Fibroblast of mammary gland (primary cell): ENCODE results near the gene TMEM233.

ENCODE experiments used
- DNase-seq: peaks from one replicate; pipeline ENCODE4 v3.0.0-alpha.2; 2010; ENCODE audit warnings: low read depth
- H3K4me3 ChIP-seq: 2 replicates; pipeline ENCODE4 v1.5.1; 2011; ENCODE audit warnings: low read depth, mild to moderate bottlenecking, low read length, moderate library complexity; ENCODE audit not compliant: control insufficient read depth
- TF ChIP-seq, protein P1 (sequence below): conservative IDR thresholded peaks from 2 replicates; pipeline ENCODE4 v1.5.1; 2011; ENCODE audit warnings: low read depth, low read length, inconsistent platforms; ENCODE audit not compliant: control insufficient read depth, insufficient read depth

TMEM233 gene

DNA sequence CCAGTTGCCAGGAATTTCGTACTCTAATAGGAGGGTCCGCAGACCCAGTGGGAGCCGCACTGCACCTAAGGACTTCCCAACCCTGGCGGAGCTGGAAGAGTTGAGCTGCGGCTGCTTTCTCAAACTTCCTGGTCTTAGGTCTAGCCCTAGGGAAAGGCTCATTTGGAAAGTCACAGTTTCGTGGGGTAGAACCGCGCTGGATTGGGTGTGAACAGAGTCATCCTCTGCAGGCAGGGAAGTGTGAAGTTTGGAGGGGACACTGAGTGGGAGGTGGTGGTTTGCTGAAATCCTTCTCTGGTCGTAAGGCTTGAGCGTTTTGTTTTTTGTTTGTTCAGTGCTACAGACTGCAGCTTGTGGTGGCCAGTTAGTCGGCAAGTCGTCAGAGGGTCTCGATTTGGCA is 93.2 kb downstream of the TMEM233 start:
- TF ChIP-seq, protein P1, sequence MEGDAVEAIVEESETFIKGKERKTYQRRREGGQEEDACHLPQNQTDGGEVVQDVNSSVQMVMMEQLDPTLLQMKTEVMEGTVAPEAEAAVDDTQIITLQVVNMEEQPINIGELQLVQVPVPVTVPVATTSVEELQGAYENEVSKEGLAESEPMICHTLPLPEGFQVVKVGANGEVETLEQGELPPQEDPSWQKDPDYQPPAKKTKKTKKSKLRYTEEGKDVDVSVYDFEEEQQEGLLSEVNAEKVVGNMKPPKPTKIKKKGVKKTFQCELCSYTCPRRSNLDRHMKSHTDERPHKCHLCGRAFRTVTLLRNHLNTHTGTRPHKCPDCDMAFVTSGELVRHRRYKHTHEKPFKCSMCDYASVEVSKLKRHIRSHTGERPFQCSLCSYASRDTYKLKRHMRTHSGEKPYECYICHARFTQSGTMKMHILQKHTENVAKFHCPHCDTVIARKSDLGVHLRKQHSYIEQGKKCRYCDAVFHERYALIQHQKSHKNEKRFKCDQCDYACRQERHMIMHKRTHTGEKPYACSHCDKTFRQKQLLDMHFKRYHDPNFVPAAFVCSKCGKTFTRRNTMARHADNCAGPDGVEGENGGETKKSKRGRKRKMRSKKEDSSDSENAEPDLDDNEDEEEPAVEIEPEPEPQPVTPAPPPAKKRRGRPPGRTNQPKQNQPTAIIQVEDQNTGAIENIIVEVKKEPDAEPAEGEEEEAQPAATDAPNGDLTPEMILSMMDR: no peak
- no peak for DNase-seq
- H3K4me3 ChIP-seq: no peak overlapping the region

DNA sequence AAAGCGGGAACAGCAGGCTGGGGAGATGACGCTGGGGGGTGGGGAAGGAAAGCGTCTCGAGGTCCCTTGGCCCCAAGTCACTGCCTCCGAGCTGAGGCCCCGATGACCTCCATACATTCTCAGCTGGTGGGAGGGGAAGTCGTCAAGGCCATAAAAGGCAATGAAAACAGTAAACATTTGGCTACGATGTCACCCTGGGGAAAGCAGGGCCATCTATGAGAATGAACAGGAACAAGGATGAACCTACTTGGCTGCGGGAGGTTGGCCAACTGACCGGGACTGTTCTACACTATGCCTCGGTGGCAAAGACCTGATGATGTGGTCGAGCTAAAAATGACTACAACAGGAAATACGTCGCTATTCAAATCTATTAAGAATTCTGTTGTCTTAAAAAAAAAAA is 93.8 kb downstream of the TMEM233 start:
- TF ChIP-seq, protein P1: no peak
- DNase-seq: no peak
- no peak overlapping the region for H3K4me3 ChIP-seq

DNA sequence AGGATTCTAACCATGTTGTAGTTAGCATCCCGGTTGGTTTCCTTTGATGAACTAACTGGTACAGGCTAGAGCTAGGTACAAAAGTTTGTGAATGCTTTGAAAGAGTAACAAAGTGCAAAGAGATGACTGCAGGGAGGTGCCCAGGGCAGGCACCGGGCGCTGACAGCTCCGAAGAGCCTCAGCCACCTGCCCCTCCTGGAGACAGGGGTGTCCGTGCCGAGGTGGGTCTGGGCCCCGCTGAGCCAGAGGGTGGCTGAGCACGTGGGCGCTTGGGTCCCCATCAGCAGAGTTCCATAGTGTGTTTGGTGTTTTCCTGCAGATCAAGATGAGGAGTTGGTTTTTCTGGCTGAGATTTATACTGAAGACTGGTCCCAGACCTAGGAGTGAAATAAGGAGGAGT is 94.3 kb downstream of the TMEM233 start:
- DNase-seq: no peak
- no peak overlapping the region for H3K4me3 ChIP-seq
- TF ChIP-seq, protein P1: no peak

DNA sequence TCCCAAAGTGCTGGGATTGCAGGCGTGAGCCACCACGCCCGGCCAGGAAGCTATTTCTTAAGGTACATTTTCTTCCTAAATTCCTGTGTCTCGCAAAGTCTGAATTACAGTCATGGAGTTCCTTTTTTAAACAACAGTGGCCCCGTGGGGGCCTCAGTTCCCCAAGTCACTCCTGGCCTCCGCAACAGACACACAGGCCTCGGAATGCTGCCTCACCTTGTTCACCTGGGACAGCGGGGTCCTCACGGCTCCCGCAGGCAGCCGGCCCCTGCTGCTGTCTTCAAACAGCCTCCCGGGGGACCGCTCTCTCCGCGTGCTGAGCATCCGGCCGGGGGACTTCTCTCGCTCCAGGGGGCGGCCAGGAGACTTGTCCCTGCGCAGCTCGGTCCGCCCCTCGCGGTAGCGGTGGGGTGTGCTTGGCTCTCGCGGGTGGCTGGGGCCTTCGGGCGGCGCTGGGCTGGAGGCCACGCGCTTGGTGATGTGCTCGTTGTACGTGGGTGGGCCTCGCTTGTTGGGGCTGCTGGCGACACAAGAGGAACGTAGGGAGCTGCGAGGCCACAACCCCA is 96.4 kb downstream of the TMEM233 start:
- H3K4me3 ChIP-seq: no peak overlapping the region
- TF ChIP-seq, protein P1: no peak

DNA sequence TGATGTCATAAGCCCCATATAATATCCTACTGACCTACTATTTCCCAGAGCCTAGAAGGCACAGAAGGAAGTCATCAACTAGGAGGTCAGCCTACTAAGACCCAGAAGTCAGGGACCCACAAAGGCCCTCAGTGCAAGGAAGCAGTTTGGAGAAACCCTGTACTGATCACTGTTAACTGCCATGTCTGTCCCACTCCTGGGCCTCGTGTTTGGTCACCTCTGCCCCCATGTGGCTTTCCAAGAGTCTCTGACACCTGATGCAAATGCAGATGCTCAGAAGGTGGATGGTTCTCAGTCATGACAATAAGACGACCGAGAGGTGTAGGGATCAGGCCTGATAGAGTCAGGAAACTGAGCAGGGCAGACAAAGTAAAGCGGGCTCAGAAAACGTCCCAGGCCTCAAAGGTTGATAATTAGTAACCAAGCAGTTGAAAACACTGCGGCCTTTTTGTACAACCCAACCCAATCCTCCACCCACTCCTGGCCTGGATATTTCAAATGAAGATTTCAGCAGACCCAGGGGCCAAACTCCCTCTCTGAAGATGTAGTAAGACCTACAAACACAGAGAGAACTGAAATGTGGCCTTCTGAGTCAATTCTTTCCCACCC is 97.7 kb downstream of the TMEM233 start:
- TF ChIP-seq, protein P1: no peak
- H3K4me3 ChIP-seq: no peak overlapping the region
- DNase-seq: no peak

More for the DNA sequence above, 96.4 kb downstream of the TMEM233 start:
- DNase-seq: no peak

DNA sequence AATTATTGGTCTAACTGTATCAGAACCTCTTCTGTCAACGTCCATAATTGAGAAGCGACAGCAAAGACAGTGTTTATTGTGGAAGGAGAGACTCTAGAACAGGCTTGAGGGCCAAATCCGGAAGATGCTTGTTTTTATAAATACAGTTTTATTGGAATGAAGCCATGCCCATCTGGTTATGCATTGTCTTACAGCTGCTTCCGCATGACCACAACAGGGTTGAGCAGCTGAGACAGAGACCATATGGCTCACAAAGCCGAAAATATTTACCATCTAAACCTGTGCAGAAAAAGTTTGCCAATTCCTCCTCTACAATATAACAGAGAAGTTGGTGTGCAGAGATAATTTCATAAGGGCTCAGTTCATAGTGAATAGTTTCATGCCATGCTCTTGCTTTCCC is 98.8 kb downstream of the TMEM233 start:
- TF ChIP-seq, protein P1: no peak
- DNase-seq: peak; percentile 38
- H3K4me3 ChIP-seq: no peak overlapping the region
